Common myeloid progenitor, CD34-positive (primary cell): Measurements from ENCODE around the gene MORN1.

ENCODE experiments used
- CTCF ChIA-PET: fragments of 350-600 bp; sonication (Branson Sonifier 250); formaldehyde crosslinking; loops from one replicate; lab custom pipeline; 2021; ENCODE audit warnings: antibody characterized with exemption; lab: Charles Lee
- POLR2A ChIA-PET: fragments of 350-600 bp; sonication (Branson Sonifier 250); formaldehyde crosslinking; loops from one replicate; lab custom pipeline; 2021; ENCODE audit warnings: antibody characterized with exemption; lab: Charles Lee
- DNase-seq, 3 donors: peaks; one replicate each; pipeline versions ENCODE4 v3.0.0 to v3.0.0-alpha.2; 2013
- H3K27ac ChIP-seq, 2 experiments: 1 replicate in 1 of 2; 2 replicates in 1 of 2; pipeline ENCODE4 v1.7.0; 2013; ENCODE audit warnings: inconsistent platforms in 2 of 2, low read length in 2 of 2, mild to moderate bottlenecking in 2 of 2, low read depth in 1 of 2, moderate library complexity in 1 of 2; ENCODE audit not compliant: severe bottlenecking in 2 of 2, insufficient read depth in 1 of 2, poor library complexity in 1 of 2
- H3K27me3 ChIP-seq, 5 experiments: replicated peaks in 2 of 5; 1 replicate in 3 of 5; 2 replicates in 2 of 5; pipeline versions ENCODE4 v1.6.1 to v1.7.0; 2013; ENCODE audit warnings: low read length in 4 of 5, mild to moderate bottlenecking in 2 of 5, moderate library complexity in 2 of 5, inconsistent platforms in 1 of 5; ENCODE audit not compliant: insufficient read depth in 5 of 5, control insufficient read depth in 4 of 5
- H3K36me3 ChIP-seq, 4 experiments: 1 replicate in 2 of 4; 2 replicates in 2 of 4; pipeline versions ENCODE4 v1.6.1 to v1.7.0; 2013; ENCODE audit warnings: low read length in 3 of 4, control low read depth in 1 of 4, mild to moderate bottlenecking in 1 of 4; ENCODE audit not compliant: control insufficient read depth in 4 of 4, insufficient read depth in 4 of 4
- H3K4me1 ChIP-seq, 4 experiments: 1 replicate in 3 of 4; 2 replicates in 1 of 4; pipeline versions ENCODE4 v1.6.1 to v1.7.1; 2013; ENCODE audit warnings: low read length in 3 of 4, mild to moderate bottlenecking in 3 of 4, control low read depth in 1 of 4, inconsistent platforms in 1 of 4, moderate library complexity in 1 of 4; ENCODE audit not compliant: control insufficient read depth in 4 of 4, insufficient read depth in 4 of 4; ENCODE audit errors: control extremely low read depth in 1 of 4
- H3K4me3 ChIP-seq, 7 experiments: 1 replicate in 4 of 7; 2 replicates in 3 of 7; pipeline versions ENCODE4 v1.5.1 to v1.7.0; 2013; ENCODE audit warnings: mild to moderate bottlenecking in 7 of 7, low read length in 6 of 7, moderate library complexity in 6 of 7, inconsistent platforms in 2 of 7, low read depth in 2 of 7, control low read depth in 1 of 7; ENCODE audit not compliant: insufficient read depth in 4 of 7, control insufficient read depth in 1 of 7; ENCODE audit errors: extremely low read depth in 1 of 7
- H3K9me3 ChIP-seq, 5 experiments: 1 replicate in 4 of 5; 2 replicates in 1 of 5; pipeline versions ENCODE4 v1.6.1 to v1.7.1; 2013; ENCODE audit warnings: low read length in 4 of 5, mild to moderate bottlenecking in 2 of 5, inconsistent platforms in 1 of 5, low read depth in 1 of 5, moderate library complexity in 1 of 5; ENCODE audit not compliant: control insufficient read depth in 4 of 5, insufficient read depth in 2 of 5; ENCODE audit errors: control extremely low read depth in 1 of 5
- WGBS: methylation state at CpG from one replicate; pipeline ENCODE4 v1.1.5; 2013; ENCODE audit not compliant: insufficient coverage; 5-methylcytosine and 5-hydroxymethylcytosine counted together

MORN1 gene

DNA sequence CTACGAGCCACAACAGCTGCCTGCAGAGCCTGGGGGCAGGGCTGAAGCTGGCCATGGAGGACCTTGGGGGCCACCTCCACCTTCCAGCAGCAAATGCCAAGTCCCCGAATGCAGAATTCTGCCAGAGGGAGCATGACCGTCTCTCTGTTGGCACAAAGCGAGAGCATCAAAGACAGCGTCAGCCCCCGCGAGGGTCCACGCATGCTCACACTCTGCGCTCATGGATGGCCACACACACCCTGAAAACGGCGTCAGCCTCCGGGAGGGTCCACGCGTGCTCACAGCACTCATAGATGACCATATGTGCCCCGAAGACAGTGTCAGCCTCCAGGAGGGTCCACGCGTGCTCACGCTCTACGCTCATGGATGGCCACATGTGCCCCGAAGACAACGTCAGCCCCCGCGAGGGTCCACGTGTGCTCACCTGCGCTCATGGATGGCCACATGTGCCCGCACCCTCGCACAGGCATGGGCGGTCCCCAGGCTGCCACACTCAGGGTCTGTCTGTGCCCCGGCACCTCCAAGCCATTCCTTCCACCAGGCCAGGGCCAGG is 46.5 kb downstream of the MORN1 start:
- no peaks in the 10 kb centered on the region for H3K9me3 ChIP-seq
- ChIA-PET CTCF (no interaction called here), POLR2A (no interaction called here)
- no peak overlapping the region for H3K4me3 ChIP-seq
- 97% methylated on average over 29 of the region's 29 CpGs for WGBS
- H3K36me3 ChIP-seq = no peaks in the 10 kb centered on the region
- no peak overlapping the region for H3K27ac ChIP-seq
- H3K27me3 ChIP-seq = no peaks in the 10 kb centered on the region
- H3K4me1 ChIP-seq = no peaks in the 10 kb centered on the region
- DNase-seq = no peak

DNA sequence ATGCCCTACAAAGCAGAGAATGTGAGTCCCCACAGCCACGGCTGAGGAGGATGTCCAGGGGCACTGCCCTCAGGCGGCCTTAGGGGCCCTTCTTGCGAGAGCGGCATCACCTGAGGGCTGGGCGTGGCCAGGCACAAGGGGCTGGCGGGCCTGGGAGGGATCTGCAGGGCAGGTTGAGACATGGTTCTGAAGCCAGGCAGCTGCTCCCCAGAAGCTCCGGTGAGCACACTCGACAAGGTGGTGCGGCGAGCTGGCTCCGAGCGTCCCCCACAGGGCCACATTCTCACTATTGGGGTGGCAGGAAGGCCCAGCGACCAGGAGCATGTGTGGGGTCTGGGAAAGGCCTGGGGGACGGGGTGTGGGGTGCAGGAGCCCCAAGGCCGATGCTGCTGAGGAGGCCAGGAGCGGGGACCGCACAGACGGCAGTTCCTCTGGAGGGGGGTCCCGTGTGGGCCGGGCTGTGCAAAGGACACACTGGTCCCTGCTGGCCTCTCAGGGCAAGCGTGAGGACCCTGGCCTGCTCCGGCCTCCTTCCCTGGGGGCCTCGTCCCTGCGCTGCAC is 47.2 kb downstream of the MORN1 start:
- Histone ChIP-seq H3K27ac (no peak overlapping the region), H3K9me3 (no peaks in the 10 kb centered on the region), H3K4me3 (no peak overlapping the region), H3K36me3 (no peaks in the 10 kb centered on the region), H3K27me3 (no peaks in the 10 kb centered on the region), H3K4me1 (no peaks in the 10 kb centered on the region)
- CTCF ChIA-PET = no interaction called here
- POLR2A ChIA-PET = no interaction called here
- WGBS = 94% methylated on average over 24 of the region's 24 CpGs
- DNase-seq = no peak

DNA sequence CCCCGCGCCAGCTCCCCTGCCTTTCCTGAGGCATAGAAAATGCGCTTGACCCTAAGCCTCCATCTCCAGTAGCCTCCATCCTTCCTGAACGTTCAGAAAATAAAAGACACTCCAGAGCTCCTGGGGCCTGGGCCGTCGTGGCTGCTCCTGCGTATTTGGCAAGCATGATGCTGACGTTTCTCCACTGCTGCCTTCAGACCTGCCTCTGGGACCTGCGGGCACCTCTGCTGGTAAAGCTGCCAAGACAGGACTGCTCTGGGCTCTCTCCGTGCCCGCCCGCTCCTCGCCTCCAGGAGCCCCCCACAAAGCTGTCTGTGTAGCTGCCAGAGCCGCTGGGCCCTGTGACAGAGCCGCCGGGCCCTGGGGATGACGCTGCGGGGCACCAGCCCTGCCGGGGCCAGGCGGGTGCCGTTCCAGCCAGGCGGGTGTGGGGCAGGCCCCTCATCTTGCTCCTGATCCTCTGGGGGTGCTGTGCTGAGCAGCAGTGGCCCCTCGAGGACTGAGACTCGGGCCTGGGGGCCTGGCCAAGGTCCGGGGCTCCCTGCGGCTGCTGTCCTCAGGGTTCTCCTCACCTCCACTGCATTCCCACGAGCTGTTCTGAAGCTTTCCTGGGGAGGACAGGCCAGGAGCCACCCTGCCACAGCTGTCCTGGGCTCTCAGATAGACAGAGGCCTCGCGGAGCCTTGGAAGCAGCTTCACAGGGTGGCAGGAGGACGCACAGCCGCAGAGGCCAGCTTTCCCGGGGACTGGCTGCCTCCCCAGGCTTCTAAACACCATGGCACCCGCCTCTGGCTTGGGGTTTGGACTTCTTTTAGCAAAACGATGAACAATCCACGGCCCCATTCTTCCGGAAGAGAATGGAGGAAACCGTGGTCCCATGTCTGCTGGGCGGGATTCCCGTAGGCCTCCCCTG is 48.1 kb downstream of the MORN1 start:
- no peaks in the 10 kb centered on the region for H3K36me3 ChIP-seq
- no peak overlapping the region for H3K4me3 ChIP-seq
- no peak for DNase-seq
- WGBS = 92% methylated on average over 34 of the region's 39 CpGs
- no peaks in the 10 kb centered on the region for H3K9me3 ChIP-seq
- CTCF ChIA-PET = no interaction called here
- POLR2A ChIA-PET = no interaction called here
- H3K27ac ChIP-seq = no peak overlapping the region
- H3K27me3 ChIP-seq = peaks cover 0 to 1% (median 0%) of the 10 kb centered on the region in 5 experiments
- H3K4me1 ChIP-seq = no peaks in the 10 kb centered on the region

DNA sequence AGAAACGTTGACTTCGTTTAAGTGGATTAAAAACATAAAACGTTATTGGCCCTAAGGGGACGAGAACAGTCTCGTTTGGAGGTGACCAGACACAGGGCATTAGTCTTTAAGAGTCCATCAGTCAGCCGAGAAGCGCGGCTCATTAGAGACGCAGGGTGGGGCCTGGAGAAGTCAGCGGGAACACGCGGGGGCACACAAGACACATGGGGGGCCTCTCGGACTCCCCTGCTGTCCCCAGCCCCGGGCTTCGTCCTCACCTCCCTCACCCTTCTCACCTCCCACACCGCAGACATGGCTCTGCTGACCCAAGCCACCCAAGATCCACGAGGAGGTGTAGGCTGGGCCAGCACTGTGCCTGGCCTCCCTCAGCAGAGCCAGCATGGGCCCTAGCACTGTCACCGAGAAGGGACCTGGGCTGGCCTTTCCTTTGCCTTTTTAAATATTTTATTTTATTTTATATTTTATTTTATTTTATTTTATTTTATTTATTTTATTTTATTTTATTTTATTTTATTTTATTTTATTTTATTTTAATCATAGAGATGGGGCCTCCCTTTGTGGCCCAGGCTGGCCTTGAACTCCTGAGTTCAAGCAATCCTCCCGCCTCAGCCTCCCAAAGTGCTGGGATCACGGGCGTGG is 48.9 kb downstream of the MORN1 start:
- 94% methylated on average over 16 of the region's 21 CpGs for WGBS
- no peak for DNase-seq
- H3K9me3 ChIP-seq = no peaks in the 10 kb centered on the region
- H3K36me3 ChIP-seq = no peaks in the 10 kb centered on the region
- CTCF ChIA-PET = no interaction called here
- no peaks in the 10 kb centered on the region for H3K4me1 ChIP-seq
- H3K27ac ChIP-seq = no peak overlapping the region
- POLR2A ChIA-PET = no interaction called here
- peaks cover 0 to 1% (median 0%) of the 10 kb centered on the region in 5 experiments for H3K27me3 ChIP-seq
- H3K4me3 ChIP-seq = no peak overlapping the region

DNA sequence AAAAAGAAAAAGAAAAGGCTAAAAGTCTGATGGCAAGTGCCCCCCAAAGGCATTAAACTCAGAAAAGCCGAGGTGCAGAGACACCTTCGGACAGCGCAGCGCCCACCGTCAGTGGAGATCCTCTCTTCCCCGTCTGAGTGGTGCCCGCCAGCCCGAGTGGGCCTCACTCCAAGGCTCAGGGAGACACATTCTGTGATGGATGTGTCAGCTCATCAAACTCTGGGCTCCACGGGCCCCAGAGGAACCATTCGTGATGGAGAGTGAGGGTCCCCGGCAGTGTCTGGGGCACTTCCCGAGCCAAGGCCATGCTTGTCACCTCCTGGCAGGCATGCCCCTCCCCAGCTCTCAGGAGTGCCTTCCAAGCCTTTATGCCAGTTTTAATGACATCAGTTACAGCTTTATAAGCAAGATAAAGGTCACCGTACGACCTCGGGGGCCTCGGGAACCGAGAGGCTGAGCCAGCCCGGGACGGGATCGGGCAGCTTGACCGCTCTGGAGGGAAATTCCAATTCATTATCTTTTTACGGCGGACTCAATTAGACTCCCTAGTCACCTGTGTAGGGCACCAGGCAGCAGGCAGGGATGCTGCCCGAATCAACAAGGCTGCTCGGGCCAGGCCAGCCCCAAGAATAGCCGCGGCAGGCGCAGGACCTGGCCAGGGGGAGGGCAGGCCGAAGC is 49.5 kb downstream of the MORN1 start:
- CTCF ChIA-PET = no interaction called here
- Histone ChIP-seq H3K27ac (no peak overlapping the region), H3K9me3 (no peaks in the 10 kb centered on the region), H3K27me3 (peaks cover 0 to 1% (median 0%) of the 10 kb centered on the region in 5 experiments), H3K36me3 (no peaks in the 10 kb centered on the region), H3K4me3 (no peak overlapping the region), H3K4me1 (no peaks in the 10 kb centered on the region)
- POLR2A ChIA-PET = no interaction called here
- 94% methylated on average over 29 of the region's 29 CpGs for WGBS
- DNase-seq = no peak

DNA sequence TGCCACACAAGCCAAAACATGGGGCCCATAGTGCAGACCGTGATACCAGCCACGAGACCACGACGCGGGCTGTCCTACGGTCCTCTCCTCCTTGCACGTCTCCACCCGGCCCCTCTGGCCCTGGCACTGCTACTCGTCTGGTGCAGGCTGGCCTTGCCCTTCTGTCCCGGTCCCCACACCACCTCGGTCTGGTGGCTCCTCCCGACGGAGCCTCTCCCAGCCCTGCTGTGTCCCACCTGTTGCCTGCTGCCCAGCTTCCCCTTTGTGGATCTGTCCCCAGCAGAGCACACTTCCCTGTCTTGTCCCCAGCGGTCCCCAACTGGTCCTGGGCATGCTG is 50.5 kb downstream of the MORN1 start:
- H3K27me3 ChIP-seq = peaks cover 0 to 1% (median 0%) of the 10 kb centered on the region in 5 experiments
- ChIA-PET POLR2A (no interaction called here), CTCF (no interaction called here)
- no peak overlapping the region for H3K4me3 ChIP-seq
- no peaks in the 10 kb centered on the region for H3K9me3 ChIP-seq
- no peak for DNase-seq
- H3K27ac ChIP-seq = no peak overlapping the region
- WGBS = 97% methylated on average over 14 of the region's 14 CpGs
- no peaks in the 10 kb centered on the region for H3K36me3 ChIP-seq
- H3K4me1 ChIP-seq = no peaks in the 10 kb centered on the region
